Measurements from ENCODE around the gene PCNX1. TPM values are rescaled to one million over a fixed set of nuclear protein-coding genes. Genes with fewer than 3 reads are reported as not detected.

The PCNX1 gene
- total and polyA plus RNA-seq, 2 donors (not counting 1 experiment from before 2014, with no cell fraction given) = 35.7 to 69.4 TPM

DNA sequence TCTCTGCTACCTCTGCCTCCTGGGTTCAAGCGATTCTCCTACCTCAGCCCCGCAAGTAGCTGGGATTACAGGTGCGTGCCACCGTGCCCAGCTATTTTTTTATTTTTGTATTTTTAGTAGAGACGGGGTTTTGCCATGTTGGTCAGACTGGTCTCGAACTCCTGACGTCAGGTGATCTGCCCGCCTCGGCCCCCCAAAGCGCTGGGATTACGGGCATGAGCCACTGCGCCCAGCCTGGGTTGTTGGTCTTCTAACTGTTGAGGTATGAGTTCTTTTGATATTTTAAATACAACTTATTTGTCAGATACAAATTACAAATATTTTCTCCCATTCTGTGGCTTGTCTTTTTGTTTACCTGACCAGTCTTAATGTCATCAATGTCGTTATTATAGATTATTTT is 95.9 kb downstream of the PCNX1 start:
- Histone ChIP-seq H3K4me2 (ENCODE audit: extremely low read depth, insufficient read depth, low read length) (no peak overlapping the region), H3K27ac (ENCODE audit: insufficient read depth, low read length) (no peak overlapping the region), H3K27me3 (ENCODE audit: control insufficient read depth, insufficient read depth, low read length) (no peaks in the 10 kb centered on the region), H3K9ac (ENCODE audit: insufficient read depth, low read length) (no peak overlapping the region), H4K20me1 (ENCODE audit: control insufficient read depth, extremely low read depth, insufficient read depth, low read length) (no peaks in the 10 kb centered on the region), H3K9me3 (ENCODE audit: control insufficient read depth, insufficient read depth, low read depth, low read length) (no peaks in the 10 kb centered on the region), H3K4me3 (replicated peaks in 1 of 4; ENCODE audit: control extremely low read depth in 1 of 4, insufficient read depth in 1 of 4, low read depth in 3 of 4, low read length in 4 of 4) (no peak overlapping the region), H2AFZ (ENCODE audit: low read length) (no peak overlapping the region), H3K36me3 (ENCODE audit: control insufficient read depth, insufficient read depth, low read length) (no peaks in the 10 kb centered on the region), H3K4me1 (ENCODE audit: control insufficient read depth, extremely low read depth, insufficient read depth, low read length) (peaks cover 7% of the 10 kb centered on the region), H3K79me2 (ENCODE audit: control insufficient read depth, insufficient read depth, low read length) (no peaks in the 10 kb centered on the region)
- TF ChIP-seq EZH2 (IDR thresholded peaks at IDR 0.05; ENCODE audit: low read length, missing control alignments) = no peak
- DNase-seq (ENCODE audit: low read depth in 2 of 2) = no peak

GRCh38 chr14:71004481-71004880 is 97.2 kb downstream of the PCNX1 start:
- Histone ChIP-seq H3K27ac (ENCODE audit: insufficient read depth, low read length) (no peak overlapping the region), H3K4me3 (replicated peaks in 1 of 4; ENCODE audit: control extremely low read depth in 1 of 4, insufficient read depth in 1 of 4, low read depth in 3 of 4, low read length in 4 of 4) (no peak overlapping the region), H3K9ac (ENCODE audit: insufficient read depth, low read length) (no peak overlapping the region), H3K79me2 (ENCODE audit: control insufficient read depth, insufficient read depth, low read length) (no peaks in the 10 kb centered on the region), H4K20me1 (ENCODE audit: control insufficient read depth, extremely low read depth, insufficient read depth, low read length) (no peaks in the 10 kb centered on the region), H3K4me1 (ENCODE audit: control insufficient read depth, extremely low read depth, insufficient read depth, low read length) (peaks cover 7% of the 10 kb centered on the region), H3K4me2 (ENCODE audit: extremely low read depth, insufficient read depth, low read length) (no peak overlapping the region), H3K36me3 (ENCODE audit: control insufficient read depth, insufficient read depth, low read length) (no peaks in the 10 kb centered on the region), H2AFZ (ENCODE audit: low read length) (no peak overlapping the region), H3K9me3 (ENCODE audit: control insufficient read depth, insufficient read depth, low read depth, low read length) (no peaks in the 10 kb centered on the region), H3K27me3 (ENCODE audit: control insufficient read depth, insufficient read depth, low read length) (no peaks in the 10 kb centered on the region)
- TF ChIP-seq, protein P1, sequence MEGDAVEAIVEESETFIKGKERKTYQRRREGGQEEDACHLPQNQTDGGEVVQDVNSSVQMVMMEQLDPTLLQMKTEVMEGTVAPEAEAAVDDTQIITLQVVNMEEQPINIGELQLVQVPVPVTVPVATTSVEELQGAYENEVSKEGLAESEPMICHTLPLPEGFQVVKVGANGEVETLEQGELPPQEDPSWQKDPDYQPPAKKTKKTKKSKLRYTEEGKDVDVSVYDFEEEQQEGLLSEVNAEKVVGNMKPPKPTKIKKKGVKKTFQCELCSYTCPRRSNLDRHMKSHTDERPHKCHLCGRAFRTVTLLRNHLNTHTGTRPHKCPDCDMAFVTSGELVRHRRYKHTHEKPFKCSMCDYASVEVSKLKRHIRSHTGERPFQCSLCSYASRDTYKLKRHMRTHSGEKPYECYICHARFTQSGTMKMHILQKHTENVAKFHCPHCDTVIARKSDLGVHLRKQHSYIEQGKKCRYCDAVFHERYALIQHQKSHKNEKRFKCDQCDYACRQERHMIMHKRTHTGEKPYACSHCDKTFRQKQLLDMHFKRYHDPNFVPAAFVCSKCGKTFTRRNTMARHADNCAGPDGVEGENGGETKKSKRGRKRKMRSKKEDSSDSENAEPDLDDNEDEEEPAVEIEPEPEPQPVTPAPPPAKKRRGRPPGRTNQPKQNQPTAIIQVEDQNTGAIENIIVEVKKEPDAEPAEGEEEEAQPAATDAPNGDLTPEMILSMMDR (conservative IDR thresholded peaks at IDR 0.05 in 1 of 2, IDR thresholded peaks at IDR 0.05 in 1 of 2; ENCODE audit: low read depth in 1 of 2, low read length in 2 of 2) = no peak
- no peak for TF ChIP-seq EZH2 (IDR thresholded peaks at IDR 0.05; ENCODE audit: low read length, missing control alignments)
- DNase-seq (ENCODE audit: low read depth in 2 of 2) = peak in 1 of 2 donors; percentile 40

DNA sequence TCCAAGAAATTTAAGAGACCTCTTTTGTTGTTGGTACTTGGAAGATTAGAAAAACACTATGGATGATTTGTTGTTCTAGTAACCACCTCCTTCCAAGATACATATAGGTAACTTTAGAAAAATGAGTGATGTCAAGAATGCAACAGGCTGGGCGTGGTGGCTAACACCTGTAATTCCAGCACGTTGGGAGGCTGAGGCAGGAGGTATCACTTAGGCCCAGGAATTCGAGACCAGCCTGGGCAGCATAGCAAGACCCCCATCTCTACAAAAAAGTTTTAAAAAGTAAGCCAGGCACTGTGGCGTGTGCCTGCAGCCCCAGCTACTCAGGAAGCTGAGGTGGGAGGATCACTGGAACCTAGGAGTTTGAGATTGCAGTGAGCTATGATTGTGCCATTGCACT is 97.8 kb downstream of the PCNX1 start:
- TF ChIP-seq, protein P1 (conservative IDR thresholded peaks at IDR 0.05 in 1 of 2, IDR thresholded peaks at IDR 0.05 in 1 of 2; ENCODE audit: low read depth in 1 of 2, low read length in 2 of 2) = no peak
- Histone ChIP-seq H3K4me2 (ENCODE audit: extremely low read depth, insufficient read depth, low read length) (no peak overlapping the region), H3K79me2 (ENCODE audit: control insufficient read depth, insufficient read depth, low read length) (no peaks in the 10 kb centered on the region), H3K9me3 (ENCODE audit: control insufficient read depth, insufficient read depth, low read depth, low read length) (no peaks in the 10 kb centered on the region), H3K9ac (ENCODE audit: insufficient read depth, low read length) (no peak overlapping the region), H3K4me3 (replicated peaks in 1 of 4; ENCODE audit: control extremely low read depth in 1 of 4, insufficient read depth in 1 of 4, low read depth in 3 of 4, low read length in 4 of 4) (no peak overlapping the region), H3K4me1 (ENCODE audit: control insufficient read depth, extremely low read depth, insufficient read depth, low read length) (peaks cover 7% of the 10 kb centered on the region), H3K27me3 (ENCODE audit: control insufficient read depth, insufficient read depth, low read length) (no peaks in the 10 kb centered on the region), H2AFZ (ENCODE audit: low read length) (no peak overlapping the region), H4K20me1 (ENCODE audit: control insufficient read depth, extremely low read depth, insufficient read depth, low read length) (no peaks in the 10 kb centered on the region), H3K27ac (ENCODE audit: insufficient read depth, low read length) (no peak overlapping the region), H3K36me3 (ENCODE audit: control insufficient read depth, insufficient read depth, low read length) (no peaks in the 10 kb centered on the region)
- DNase-seq (ENCODE audit: low read depth in 2 of 2) = no peak
